ENCODE measurements around the gene ZNF44.

Gene ZNF44

GRCh38 chr19:12260861-12261260, 33.8 kb downstream of the ZNF44 start:
- DNase-seq, result no peak

DNA sequence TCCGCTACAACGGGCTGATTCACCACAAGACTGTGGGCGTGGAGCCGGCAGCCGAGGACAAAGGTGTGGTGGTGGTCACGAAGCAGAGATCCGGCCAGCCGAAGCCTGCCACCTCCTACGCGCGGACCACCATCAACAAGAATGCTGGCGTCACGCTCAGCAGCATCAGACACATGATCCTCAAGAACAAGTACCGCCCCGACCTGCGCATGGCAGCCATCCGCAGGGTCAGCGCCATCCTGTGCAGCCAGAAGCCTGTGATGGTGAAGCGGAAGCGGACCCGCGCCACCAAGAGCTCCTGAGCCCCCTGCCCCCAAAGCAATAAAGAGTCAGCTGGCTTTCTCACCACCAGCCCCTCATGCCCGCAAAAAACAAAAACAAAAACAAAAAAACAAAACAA, 34.4 kb downstream of the ZNF44 start:
- DNase-seq, result no peak

DNA sequence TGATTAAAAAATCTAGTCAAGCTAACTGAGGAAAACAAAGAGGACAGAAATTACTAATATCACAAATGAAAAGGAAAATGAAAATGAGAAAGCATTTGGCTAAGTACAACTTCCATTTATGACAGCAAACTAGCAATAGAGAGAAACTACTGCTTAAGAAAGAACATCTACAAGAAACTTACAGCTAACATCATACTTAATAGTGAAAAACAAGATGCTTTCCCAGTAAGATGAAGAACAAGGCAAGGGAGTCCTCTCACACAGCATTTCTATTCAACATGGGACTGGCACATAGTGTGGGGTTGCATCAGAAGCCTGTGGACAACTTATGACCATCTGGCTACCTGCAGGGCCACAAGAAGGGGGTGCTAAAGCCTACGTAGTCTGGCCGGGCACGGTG, 39.3 kb downstream of the ZNF44 start:
- DNase-seq, result no peak

DNA sequence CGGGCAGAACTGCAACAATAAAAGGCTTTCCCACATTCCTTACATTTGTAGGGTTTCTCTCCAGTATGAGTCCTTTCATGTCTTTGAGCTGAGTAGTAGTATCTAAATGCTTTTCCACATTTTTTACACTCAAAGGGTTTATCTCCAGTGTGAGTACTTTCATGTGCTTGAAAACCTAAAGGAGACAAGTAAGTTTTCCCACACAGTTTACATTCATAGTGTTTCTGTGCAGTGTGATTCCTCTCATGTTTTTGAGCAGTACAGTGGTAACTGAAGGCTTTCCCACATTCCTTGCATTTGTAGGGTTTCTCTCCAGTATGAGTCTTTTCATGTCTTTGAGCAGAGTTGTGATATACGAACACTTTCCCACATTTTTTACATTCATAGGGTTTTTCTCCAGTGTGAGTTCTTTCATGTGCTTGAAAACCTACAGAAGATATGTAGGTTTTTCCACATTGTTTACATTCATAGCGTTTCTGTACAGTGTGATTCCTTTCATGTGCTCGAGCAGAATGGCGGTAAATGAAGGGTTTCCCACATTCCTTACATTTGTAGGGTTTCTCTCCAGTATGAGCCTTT, 47.0 kb downstream of the ZNF44 start:
- no peak for DNase-seq

DNA sequence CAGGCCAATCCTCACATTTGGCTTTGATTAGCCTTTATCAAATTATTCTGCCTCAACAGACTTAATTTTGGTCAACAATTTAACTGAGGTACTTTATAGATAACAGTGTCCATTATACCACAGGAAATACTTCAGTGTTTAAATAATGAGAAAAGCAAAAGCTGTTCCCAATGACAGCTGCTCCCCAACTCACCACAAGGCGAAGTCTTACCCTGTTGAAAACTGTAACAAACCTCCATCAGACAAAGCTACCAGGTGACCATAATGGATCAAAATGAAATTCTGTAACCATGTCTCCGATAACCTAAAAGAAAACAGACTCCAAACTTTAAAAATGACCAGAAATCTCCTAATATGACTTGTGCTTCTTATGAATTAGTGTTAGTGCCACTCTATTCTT, 50.3 kb downstream of the ZNF44 start:
- DNase-seq, result peak; percentile 14

DNA sequence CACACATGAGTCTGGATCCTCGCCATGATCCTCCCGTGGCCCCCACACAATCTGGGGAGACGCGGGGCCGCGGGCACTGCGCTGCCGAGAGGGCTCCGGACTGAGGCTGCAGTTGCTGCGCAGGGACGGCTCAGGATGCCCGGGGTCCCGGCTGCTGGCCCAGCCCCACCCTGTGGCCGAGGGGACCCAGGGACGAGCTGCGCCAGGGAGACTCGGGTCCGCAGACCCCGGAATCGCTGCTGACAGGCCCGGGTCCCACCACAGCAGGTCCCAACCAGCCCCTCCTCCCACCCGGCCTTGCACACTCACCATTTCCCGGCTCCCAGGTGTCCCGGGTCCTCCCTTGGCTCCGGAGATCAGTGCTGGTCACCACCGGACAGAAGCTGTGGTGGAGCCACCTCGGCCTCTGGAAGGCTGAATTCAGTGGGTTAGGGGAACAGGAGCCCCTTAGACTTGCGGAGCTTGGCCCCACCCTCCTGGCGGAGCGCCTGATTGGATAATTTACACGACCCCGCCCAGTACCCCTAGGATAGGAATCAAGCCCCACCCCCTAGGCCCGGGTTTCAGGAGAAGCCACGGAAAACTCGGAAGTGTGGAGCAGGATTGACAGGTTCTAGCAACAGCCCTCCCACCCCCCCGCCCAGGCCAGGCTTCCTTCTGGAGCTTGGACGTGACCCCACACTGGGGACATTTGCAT, 57.4 kb downstream of the ZNF44 start:
- DNase-seq, result no peak

DNA sequence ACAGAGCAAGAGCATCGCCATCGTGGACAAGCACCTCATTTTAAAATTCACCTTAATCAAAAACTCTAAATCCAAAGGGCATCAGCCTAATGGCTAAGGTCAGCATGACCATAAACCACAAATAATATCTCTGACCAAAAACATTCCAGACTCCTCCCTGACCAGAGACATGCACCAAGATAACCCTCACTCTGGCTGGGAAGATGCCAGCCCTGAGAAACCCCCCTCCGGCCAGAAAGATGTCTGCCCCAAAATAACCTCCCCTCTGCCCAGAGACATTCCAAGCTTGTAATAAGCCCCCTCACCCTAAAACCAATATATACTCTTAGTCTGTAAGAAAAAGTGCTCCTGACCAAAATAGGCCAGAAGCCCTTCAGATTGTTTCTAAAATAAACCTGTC, 61.7 kb downstream of the ZNF44 start:
- DNase-seq, result no peak

GRCh38 chr19:12230751-12231733, 63.6 kb downstream of the ZNF44 start:
- DNase-seq, result no peak

- DNase-seq, result no peak
Measured at GRCh38 chr19:12229990-12230389, 64.7 kb downstream of the ZNF44 start.

- no peak for DNase-seq
Measured at GRCh38 chr19:12224676-12225075, 70.0 kb downstream of the ZNF44 start.

DNA sequence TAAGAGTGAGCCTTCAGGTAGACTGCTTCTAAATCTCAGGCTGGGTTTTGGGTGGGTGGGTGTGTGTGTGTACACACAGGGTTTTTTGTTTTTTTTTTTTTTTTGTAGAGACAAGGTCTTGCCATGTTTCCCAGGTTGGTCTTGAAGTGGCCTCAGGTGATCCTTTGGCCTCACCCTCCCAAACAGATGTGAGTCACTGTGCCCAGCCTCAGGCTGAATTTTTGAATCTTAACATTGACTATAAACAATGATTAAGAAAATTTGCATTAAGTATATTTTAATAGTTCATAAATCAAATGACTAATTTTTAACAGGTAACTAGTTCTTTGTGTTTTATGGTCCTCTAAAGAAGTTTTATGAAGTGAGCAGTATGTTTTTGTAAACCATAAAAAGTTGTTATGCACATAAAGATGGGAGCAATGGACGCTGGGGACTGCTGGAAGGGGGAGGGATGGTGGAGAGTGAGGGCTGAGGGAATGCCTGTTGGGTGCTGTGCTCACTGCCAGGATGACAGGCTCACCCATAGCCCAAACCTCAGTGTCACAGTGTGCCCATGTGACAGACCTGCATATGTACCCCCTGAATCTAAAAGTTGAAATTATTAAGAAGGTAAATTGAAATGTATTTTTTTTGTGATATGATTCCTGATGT, 71.6 kb downstream of the ZNF44 start:
- DNase-seq, result no peak

Data from DMS53 (cell line).